Iris pigment epithelial cell (primary cell): ENCODE results near the gene GABPB1.

Source experiments
- DNase-seq: peaks from one replicate; pipeline ENCODE4 v3.0.0-alpha.2; 2011; ENCODE audit warnings: low read depth

The GABPB1 gene

GRCh38 chr15:50241684-50242450 lies 113.1 kb downstream of the GABPB1 start:
- DNase-seq = peak; percentile 58

GRCh38 chr15:50238255-50238654 lies 116.7 kb downstream of the GABPB1 start:
- DNase-seq = no peak

- DNase-seq = no peak
Observed at GRCh38 chr15:50236433-50236832, 118.6 kb downstream of the GABPB1 start.

GRCh38 chr15:50235794-50236193 lies 119.2 kb downstream of the GABPB1 start:
- DNase-seq = no peak

GRCh38 chr15:50234764-50235163 lies 120.2 kb downstream of the GABPB1 start:
- peak; percentile 26 for DNase-seq

- no peak for DNase-seq
Observed at GRCh38 chr15:50233192-50233736, 121.7 kb downstream of the GABPB1 start.

GRCh38 chr15:50232791-50233190 lies 122.2 kb downstream of the GABPB1 start:
- DNase-seq = no peak

- no peak for DNase-seq
Observed at GRCh38 chr15:50231761-50232160, 123.2 kb downstream of the GABPB1 start.

- no peak for DNase-seq
Observed at GRCh38 chr15:50229336-50229735, 125.7 kb downstream of the GABPB1 start.

- DNase-seq = no peak
Observed at GRCh38 chr15:50228866-50229265, 126.1 kb downstream of the GABPB1 start.

GRCh38 chr15:50227076-50227475 lies 127.9 kb downstream of the GABPB1 start:
- peak; percentile 66 for DNase-seq

GRCh38 chr15:50225938-50226337 lies 129.1 kb downstream of the GABPB1 start:
- no peak for DNase-seq
